Lung (tissue), 12 donors: Measurements from ENCODE around the gene TNFRSF1A. TPM values are rescaled to one million over a fixed set of nuclear protein-coding genes. Genes with fewer than 3 reads are reported as not detected.

Experiments
- ATAC-seq: fragments of 200-7000 bp; cut with Tn5 transposase; one replicate; pipeline ENCODE4 v1.9.1; 2020; ENCODE audit warnings: moderate number of reproducible peaks; ENCODE audit not compliant: insufficient read depth, low FRiP score
- DNase-seq, 3 donors: peaks; one replicate each; pipeline ENCODE4 v3.0.0-alpha.2; 2013 to 2017
- H3K27ac ChIP-seq, 2 donors: one replicate each; pipeline ENCODE4 v1.5.1; 2013; ENCODE audit warnings: mild to moderate bottlenecking in 2 of 2, moderate library complexity in 2 of 2, control low read depth in 1 of 2, inconsistent platforms in 1 of 2, low read depth in 1 of 2, low read length in 1 of 2
- H3K27me3 ChIP-seq, 3 donors: one replicate each; pipeline ENCODE4 v1.5.1; 2013; ENCODE audit warnings: low read length in 2 of 3; ENCODE audit not compliant: control insufficient read depth in 3 of 3, insufficient read depth in 3 of 3
- H3K36me3 ChIP-seq, 4 donors: one replicate each; pipeline ENCODE4 v1.5.1; 2013; ENCODE audit warnings: low read length in 4 of 4, mild to moderate bottlenecking in 1 of 4, moderate library complexity in 1 of 4; ENCODE audit not compliant: control insufficient read depth in 4 of 4, insufficient read depth in 4 of 4
- H3K4me1 ChIP-seq, 5 donors: one replicate each; pipeline ENCODE4 v1.5.1; 2013; ENCODE audit warnings: low read length in 5 of 5, mild to moderate bottlenecking in 2 of 5, moderate library complexity in 1 of 5; ENCODE audit not compliant: control insufficient read depth in 5 of 5, insufficient read depth in 5 of 5
- H3K4me3 ChIP-seq: one replicate; pipeline ENCODE4 v1.5.1; 2013; ENCODE audit warnings: mild to moderate bottlenecking, control low read depth, moderate library complexity
- H3K9ac ChIP-seq, 2 donors: one replicate each; pipeline ENCODE4 v1.5.1; 2013; ENCODE audit warnings: low read length in 2 of 2, control low read depth in 1 of 2; ENCODE audit not compliant: insufficient read depth in 1 of 2
- H3K9me3 ChIP-seq, 4 donors: one replicate each; pipeline ENCODE4 v1.5.1; 2013; ENCODE audit warnings: low read length in 3 of 4, mild to moderate bottlenecking in 1 of 4, moderate library complexity in 1 of 4; ENCODE audit not compliant: control insufficient read depth in 4 of 4, insufficient read depth in 3 of 4
- CTCF ChIP-seq: IDR thresholded peaks from 2 replicates; pipeline ENCODE4 v1.5.1; 2012; ENCODE audit warnings: mild to moderate bottlenecking; ENCODE audit errors: control extremely low read depth, extremely low read depth
- WGBS, 2 donors: extraction: QIAGEN DNeasy Blood & Tissue Kit; methylation state at CpG; one replicate each; pipeline ENCODE4 v1.1.7; 2013; 5-methylcytosine and 5-hydroxymethylcytosine counted together
- polyA plus RNA-seq, 2 donors: library from polyadenylated mRNA; stranded (reverse); fragments of 200-250 nt; gene quantifications; one replicate each; pipeline ENCODE4 v1.2.1, GENCODE V29; 2013
- total RNA-seq, 2 donors: library from RNA; depleted of rRNA in 1 of 2; stranded (reverse); fragments of >200 nt in 1 of 2; gene quantifications; one replicate each; pipeline ENCODE4 v1.2.1, GENCODE V29; 2014 to 2021
- donor health status: control.
- donor health status: control.
- donor health status: Bipolar disorder and iron deficiency.
- donor health status: healthy.
- donor health status: DM: yes; HTN: yes; CAD: no.

Gene TNFRSF1A
- total and polyA plus RNA-seq, 4 donors = 81.6 to 184 (median 178) TPM

GRCh38 chr12:6321905-6322304 lies 20.0 kb downstream of the TNFRSF1A start:
- Histone ChIP-seq H3K4me1 (peaks cover 3 to 27% (median 5%) of the 10 kb centered on the region in 5 donors), H3K36me3 (no peaks in the 10 kb centered on the region), H3K9ac (no peak overlapping the region), H3K27ac (no peak overlapping the region), H3K9me3 (no peaks in the 10 kb centered on the region), H3K27me3 (no peaks in the 10 kb centered on the region), H3K4me3 (no peak overlapping the region)
- DNase-seq (no peak), ATAC-seq (no peak)
- WGBS, 2 donors = 66 to 74% methylated on average over 6 of the region's 6 CpGs
- no peak for TF ChIP-seq CTCF

- no peak overlapping the region for H3K9ac ChIP-seq
- ATAC-seq (no peak), DNase-seq (no peak)
- TF ChIP-seq CTCF = no peak
- H3K9me3 ChIP-seq = no peaks in the 10 kb centered on the region
- H3K4me3 ChIP-seq = no peak overlapping the region
- H3K27me3 ChIP-seq = no peaks in the 10 kb centered on the region
- H3K27ac ChIP-seq = no peak overlapping the region
- H3K4me1 ChIP-seq = peaks cover 0 to 15% (median 4%) of the 10 kb centered on the region in 5 donors
- 93 to 94% methylated on average over 4 of the region's 4 CpGs for WGBS, 2 donors
- H3K36me3 ChIP-seq = no peaks in the 10 kb centered on the region
Observed at GRCh38 chr12:6319446-6319845, 22.4 kb downstream of the TNFRSF1A start.

GRCh38 chr12:6318440-6318879 lies 23.4 kb downstream of the TNFRSF1A start:
- Histone ChIP-seq H3K9me3 (no peaks in the 10 kb centered on the region), H3K4me3 (no peak overlapping the region), H3K9ac (no peak overlapping the region), H3K4me1 (peaks cover 0 to 7% (median under 1%) of the 10 kb centered on the region in 5 donors), H3K36me3 (no peaks in the 10 kb centered on the region), H3K27me3 (no peaks in the 10 kb centered on the region), H3K27ac (no peak overlapping the region)
- DNase-seq (no peak), ATAC-seq (no peak)
- WGBS, 2 donors = 66 to 73% methylated on average over 15 to 16 of the region's 16 CpGs
- TF ChIP-seq CTCF = no peak

- no peak for TF ChIP-seq CTCF
- Histone ChIP-seq H3K4me1 (peaks cover 0 to 2% (median 0%) of the 10 kb centered on the region in 5 donors), H3K9ac (no peak overlapping the region), H3K27me3 (no peaks in the 10 kb centered on the region), H3K4me3 (no peak overlapping the region), H3K36me3 (no peaks in the 10 kb centered on the region), H3K27ac (no peak overlapping the region), H3K9me3 (no peaks in the 10 kb centered on the region)
- 70 to 80% methylated on average over 21 of the region's 21 CpGs for WGBS, 2 donors
- no peak for ATAC-seq
- no peak for DNase-seq
Observed at GRCh38 chr12:6317693-6318439, 24.0 kb downstream of the TNFRSF1A start.
